Neural cell (in vitro differentiated cells): ENCODE data around the gene COPS7A. TPM values are rescaled to one million over a fixed set of nuclear protein-coding genes. Genes with fewer than 3 reads are reported as not detected.
"Not testable (repeated sequence)": the region's sequence is repeated elsewhere in the genome, so short reads cannot be mapped to it uniquely, and the experiment has no call there.

Source experiments
- H2AFZ ChIP-seq: fragments of 200-600, 300-800 bp; sonication (generic), shearing (Covaris generic); 2 replicates; pipeline ENCODE4 v1.6.0; 2014; ENCODE audit warnings: low read depth, mild to moderate bottlenecking, antibody characterized with exemption, low read length, moderate library complexity
- H3F3A ChIP-seq: fragments of 200-600 bp; shearing (Covaris generic); 2 replicates; pipeline ENCODE4 v1.6.1; 2016; ENCODE audit warnings: mild to moderate bottlenecking, moderate library complexity, mixed read lengths, antibody characterized with exemption, low read length; ENCODE audit not compliant: insufficient read depth, poor library complexity, severe bottlenecking
- H3K27ac ChIP-seq: fragments of 200-600, 300-800 bp; sonication (generic), shearing (Covaris generic); 2 replicates; pipeline ENCODE4 v1.5.1; 2014; ENCODE audit warnings: mild to moderate bottlenecking, low read length, moderate library complexity
- H3K27me3 ChIP-seq: fragments of 300-800, 200-600 bp; sonication (generic), shearing (Covaris generic); 2 replicates; pipeline ENCODE4 v1.6.0; 2014; ENCODE audit warnings: mild to moderate bottlenecking, low read depth, low read length, moderate library complexity; ENCODE audit not compliant: insufficient read depth
- H3K36me3 ChIP-seq: fragments of 300-800, 200-600 bp; sonication (generic), shearing (Covaris generic); 2 replicates; pipeline ENCODE4 v1.5.1; 2014; ENCODE audit warnings: mild to moderate bottlenecking, antibody characterized with exemption, low read length, moderate library complexity; ENCODE audit not compliant: insufficient read depth
- H3K4me2 ChIP-seq: fragments of 300-800, 200-600 bp; sonication (generic), shearing (Covaris generic); 2 replicates; pipeline ENCODE4 v1.6.0; 2014; ENCODE audit warnings: mild to moderate bottlenecking, low read length
- H3K4me3 ChIP-seq: fragments of 300-800, 200-600 bp; sonication (generic), shearing (Covaris generic); 2 replicates; pipeline ENCODE4 v1.5.1; 2014; ENCODE audit warnings: mild to moderate bottlenecking, low read length, moderate library complexity
- H3K79me2 ChIP-seq: fragments of 200-600 bp; shearing (Covaris generic); replicated peaks from 2 replicates; pipeline ENCODE4 v1.6.0; 2014; ENCODE audit warnings: mild to moderate bottlenecking, low read length, moderate library complexity; ENCODE audit not compliant: insufficient read depth
- H3K9ac ChIP-seq: fragments of 300-800, 200-600 bp; sonication (generic), shearing (Covaris generic); 2 replicates; pipeline ENCODE4 v1.6.1; 2016; ENCODE audit warnings: mild to moderate bottlenecking, low read length, mixed read lengths
- H3K9me2 ChIP-seq: fragments of 200-600 bp; shearing (Covaris generic); 2 replicates; pipeline ENCODE4 v1.6.1; 2016; ENCODE audit warnings: mild to moderate bottlenecking, low read length, mixed read lengths; ENCODE audit not compliant: insufficient read depth
- H3K9me3 ChIP-seq: fragments of 200-600, 300-800 bp; sonication (generic), shearing (Covaris generic); 2 replicates; pipeline ENCODE4 v1.6.1; 2016; ENCODE audit warnings: mild to moderate bottlenecking, mixed run types, low read length, moderate library complexity, mixed read lengths
- H4K20me1 ChIP-seq: fragments of 200-600 bp; shearing (Covaris generic); 2 replicates; pipeline ENCODE4 v1.6.1; 2016; ENCODE audit warnings: mild to moderate bottlenecking, mixed run types; ENCODE audit not compliant: insufficient read depth
- CTCF ChIP-seq: fragments of 450-650 bp; IDR thresholded peaks from 2 replicates; pipeline ENCODE4 v1.5.1; 2014; ENCODE audit warnings: antibody characterized with exemption, mild to moderate bottlenecking, moderate library complexity; ENCODE audit not compliant: poor library complexity, severe bottlenecking
- EP300 ChIP-seq: fragments of 450-650 bp; conservative IDR thresholded peaks from 2 replicates; pipeline ENCODE4 v1.6.1; 2014; ENCODE audit warnings: antibody characterized with exemption, mild to moderate bottlenecking, moderate library complexity; ENCODE audit not compliant: poor library complexity, severe bottlenecking
- EZH2 ChIP-seq: fragments of 200-600, 300-800 bp; shearing (Covaris generic), sonication (generic); IDR thresholded peaks from 2 replicates; pipeline ENCODE4 v1.6.1; 2014; ENCODE audit warnings: antibody characterized with exemption, low read length, borderline replicate concordance, mild to moderate bottlenecking; ENCODE audit not compliant: insufficient read depth, poor library complexity, severe bottlenecking
- MXI1 ChIP-seq: fragments of 450-650 bp; conservative IDR thresholded peaks from 2 replicates; pipeline ENCODE4 v1.6.1; 2014; ENCODE audit warnings: antibody characterized with exemption, mild to moderate bottlenecking; ENCODE audit not compliant: poor library complexity, severe bottlenecking
- POLR2AphosphoS5 ChIP-seq: IDR thresholded peaks from 2 replicates; pipeline ENCODE4 v1.6.1; 2012
- RAD21 ChIP-seq: fragments of 450-650 bp; conservative IDR thresholded peaks from 2 replicates; pipeline ENCODE4 v1.6.1; 2014; ENCODE audit warnings: antibody characterized with exemption, mild to moderate bottlenecking, moderate library complexity
- SMC3 ChIP-seq: fragments of 450-650 bp; conservative IDR thresholded peaks from 2 replicates; pipeline ENCODE4 v1.6.1; 2014; ENCODE audit warnings: antibody characterized with exemption, mild to moderate bottlenecking, moderate library complexity; ENCODE audit not compliant: poor library complexity
- TAF1 ChIP-seq: IDR thresholded peaks from 2 replicates; pipeline ENCODE4 v1.6.1; 2012; ENCODE audit warnings: low read depth
- polyA plus RNA-seq: library from polyadenylated mRNA; depleted of rRNA; stranded (reverse); fragments of >200 nt; gene quantifications from 2 replicates; pipeline ENCODE4 v1.2.3, GENCODE V29; 2014
- TF ChIP-seq, protein P1 (sequence below): IDR thresholded peaks from 2 replicates; pipeline ENCODE4 v1.6.1; 2012; ENCODE audit warnings: borderline replicate concordance

COPS7A gene
- polyA plus RNA-seq, 1 donor from 2014 or later: 45.8 TPM

- Histone ChIP-seq H3K36me3 (peaks cover 5% of the 10 kb centered on the region), H3K4me3 (no peak overlapping the region), H3F3A (no peaks in the 10 kb centered on the region), H3K79me2 (no peaks in the 10 kb centered on the region), H3K27ac (no peak overlapping the region), H3K9me3 (no peaks in the 10 kb centered on the region), H3K9ac (no peak overlapping the region), H4K20me1 (no peaks in the 10 kb centered on the region), H3K27me3 (no peaks in the 10 kb centered on the region), H3K4me2 (no peak overlapping the region), H3K9me2 (no peaks in the 10 kb centered on the region), H2AFZ (no peak overlapping the region)
- no peak for TF ChIP-seq CTCF
- no peak for TF ChIP-seq TAF1
- TF ChIP-seq SMC3: no peak
- TF ChIP-seq EZH2: no peak
Observed at GRCh38 chr12:6742834-6743233, 19.0 kb downstream of the COPS7A start.

DNA sequence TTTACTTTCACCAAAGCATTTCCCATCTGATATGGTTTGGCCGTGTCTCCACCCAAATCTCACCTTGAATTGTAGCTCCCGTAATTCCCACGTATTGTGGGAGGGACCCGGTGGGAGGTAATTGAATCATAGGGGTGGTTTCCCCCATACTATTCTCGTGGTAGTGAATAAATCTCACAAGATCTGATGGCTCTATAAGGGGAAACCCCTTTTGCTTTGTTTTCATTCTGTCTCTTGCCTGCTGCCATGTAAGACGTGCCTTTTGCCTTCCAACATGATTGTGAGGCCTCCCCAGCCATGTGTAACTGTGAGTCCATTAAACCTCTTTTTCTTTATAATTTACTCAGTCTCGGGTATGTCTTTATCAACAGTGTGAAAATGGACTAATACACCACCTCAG is 19.5 kb downstream of the COPS7A start:
- H3F3A ChIP-seq, H4K20me1 ChIP-seq, H3K4me2 ChIP-seq: not testable (repeated sequence)

GRCh38 chr12:6745741-6746525 is 22.1 kb downstream of the COPS7A start:
- Histone ChIP-seq H3K9me3 (no peaks in the 10 kb centered on the region), H2AFZ (no peak overlapping the region), H3K79me2 (peaks cover 3% of the 10 kb centered on the region), H4K20me1 (no peaks in the 10 kb centered on the region), H3K27me3 (no peaks in the 10 kb centered on the region), H3K9me2 (no peaks in the 10 kb centered on the region), H3F3A (no peaks in the 10 kb centered on the region), H3K9ac (no peak overlapping the region), H3K4me3 (no peak overlapping the region), H3K36me3 (peaks cover 7% of the 10 kb centered on the region), H3K27ac (no peak overlapping the region), H3K4me2 (no peak overlapping the region)
- TF ChIP-seq, protein P1, sequence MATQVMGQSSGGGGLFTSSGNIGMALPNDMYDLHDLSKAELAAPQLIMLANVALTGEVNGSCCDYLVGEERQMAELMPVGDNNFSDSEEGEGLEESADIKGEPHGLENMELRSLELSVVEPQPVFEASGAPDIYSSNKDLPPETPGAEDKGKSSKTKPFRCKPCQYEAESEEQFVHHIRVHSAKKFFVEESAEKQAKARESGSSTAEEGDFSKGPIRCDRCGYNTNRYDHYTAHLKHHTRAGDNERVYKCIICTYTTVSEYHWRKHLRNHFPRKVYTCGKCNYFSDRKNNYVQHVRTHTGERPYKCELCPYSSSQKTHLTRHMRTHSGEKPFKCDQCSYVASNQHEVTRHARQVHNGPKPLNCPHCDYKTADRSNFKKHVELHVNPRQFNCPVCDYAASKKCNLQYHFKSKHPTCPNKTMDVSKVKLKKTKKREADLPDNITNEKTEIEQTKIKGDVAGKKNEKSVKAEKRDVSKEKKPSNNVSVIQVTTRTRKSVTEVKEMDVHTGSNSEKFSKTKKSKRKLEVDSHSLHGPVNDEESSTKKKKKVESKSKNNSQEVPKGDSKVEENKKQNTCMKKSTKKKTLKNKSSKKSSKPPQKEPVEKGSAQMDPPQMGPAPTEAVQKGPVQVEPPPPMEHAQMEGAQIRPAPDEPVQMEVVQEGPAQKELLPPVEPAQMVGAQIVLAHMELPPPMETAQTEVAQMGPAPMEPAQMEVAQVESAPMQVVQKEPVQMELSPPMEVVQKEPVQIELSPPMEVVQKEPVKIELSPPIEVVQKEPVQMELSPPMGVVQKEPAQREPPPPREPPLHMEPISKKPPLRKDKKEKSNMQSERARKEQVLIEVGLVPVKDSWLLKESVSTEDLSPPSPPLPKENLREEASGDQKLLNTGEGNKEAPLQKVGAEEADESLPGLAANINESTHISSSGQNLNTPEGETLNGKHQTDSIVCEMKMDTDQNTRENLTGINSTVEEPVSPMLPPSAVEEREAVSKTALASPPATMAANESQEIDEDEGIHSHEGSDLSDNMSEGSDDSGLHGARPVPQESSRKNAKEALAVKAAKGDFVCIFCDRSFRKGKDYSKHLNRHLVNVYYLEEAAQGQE: no peak
- TF ChIP-seq CTCF: no peak
- TF ChIP-seq POLR2AphosphoS5: no peak
- no peak for TF ChIP-seq EP300
- no peak for TF ChIP-seq RAD21
- TF ChIP-seq SMC3: no peak
- no peak for TF ChIP-seq MXI1
- TF ChIP-seq TAF1: no peak
- TF ChIP-seq EZH2: no peak

More for the DNA sequence above, 19.5 kb downstream of the COPS7A start:
- not testable (repeated sequence) for H3K9ac ChIP-seq, H3K4me3 ChIP-seq, H3K9me2 ChIP-seq, H3K9me3 ChIP-seq, H2AFZ ChIP-seq, H3K27me3 ChIP-seq, H3K79me2 ChIP-seq, H3K27ac ChIP-seq, H3K36me3 ChIP-seq
